ENCODE results near the gene RNF123.
"Not testable (repeated sequence)": the region's sequence is repeated elsewhere in the genome, so short reads cannot be mapped to it uniquely, and the experiment has no call there.

The RNF123 gene

GRCh38 chr3:49721896-49722781, 32.8 kb downstream of the RNF123 start:
- DNase-seq: no peak

- no peak for DNase-seq
Measured at GRCh38 chr3:49722896-49723295, 33.5 kb downstream of the RNF123 start.

GRCh38 chr3:49723296-49723627, 33.9 kb downstream of the RNF123 start:
- DNase-seq: no peak

- DNase-seq: peak; percentile 37
Measured at GRCh38 chr3:49723628-49724551, 34.5 kb downstream of the RNF123 start, which contains the start of gene GMPPB. Gene GMPPB (minus strand): TSS chr3:49723951. CDS start chr3:49723726, 225 bp downstream.

- no peak for DNase-seq
Measured at GRCh38 chr3:49724586-49724985, 35.2 kb downstream of the RNF123 start.

GRCh38 chr3:49725906-49726681, 36.7 kb downstream of the RNF123 start:
- no peak for DNase-seq

- no peak for DNase-seq
Measured at GRCh38 chr3:49727154-49727923, 38.0 kb downstream of the RNF123 start.

GRCh38 chr3:49727924-49728361, 38.6 kb downstream of the RNF123 start:
- no peak for DNase-seq

- DNase-seq: no peak
Measured at GRCh38 chr3:49729966-49730609, 40.7 kb downstream of the RNF123 start.

- no peak for DNase-seq
Measured at GRCh38 chr3:49732597-49732996, 43.2 kb downstream of the RNF123 start.

GRCh38 chr3:49733551-49733950, 44.2 kb downstream of the RNF123 start:
- no peak for DNase-seq

- no peak for DNase-seq
Measured at GRCh38 chr3:49734752-49735151, 45.4 kb downstream of the RNF123 start.

- no peak for DNase-seq
Measured at GRCh38 chr3:49738067-49738713, 48.8 kb downstream of the RNF123 start.

- no peak for DNase-seq
Measured at GRCh38 chr3:49740427-49740826, 51.1 kb downstream of the RNF123 start.

GRCh38 chr3:49745986-49746385, 56.6 kb downstream of the RNF123 start:
- no peak for DNase-seq

GRCh38 chr3:49747792-49748480, 58.6 kb downstream of the RNF123 start:
- no peak for DNase-seq

GRCh38 chr3:49748874-49749273, 59.5 kb downstream of the RNF123 start:
- not testable (repeated sequence) for DNase-seq

GRCh38 chr3:49750056-49750455, 60.7 kb downstream of the RNF123 start:
- DNase-seq: no peak

GRCh38 chr3:49751501-49751900, 62.1 kb downstream of the RNF123 start:
- no peak for DNase-seq

- no peak for DNase-seq
Measured at GRCh38 chr3:49754536-49754935, 65.2 kb downstream of the RNF123 start.
